GM10266 (cell line): ENCODE measurements around the gene PRELID2.
A peak's percentile ranks its signal among the peaks of the same experiment; 100 is the strongest.

Source experiments
- DNase-seq: peaks from one replicate; pipeline ENCODE4 v3.0.0; 2012; ENCODE audit errors: extremely low spot score
- TF ChIP-seq, protein P1 (sequence below): IDR thresholded peaks from 2 replicates; pipeline ENCODE4 v1.5.1; 2012; ENCODE audit warnings: mild to moderate bottlenecking, low read depth; ENCODE audit not compliant: control insufficient read depth, insufficient read depth; ENCODE audit errors: missing control alignments

Gene PRELID2

DNA sequence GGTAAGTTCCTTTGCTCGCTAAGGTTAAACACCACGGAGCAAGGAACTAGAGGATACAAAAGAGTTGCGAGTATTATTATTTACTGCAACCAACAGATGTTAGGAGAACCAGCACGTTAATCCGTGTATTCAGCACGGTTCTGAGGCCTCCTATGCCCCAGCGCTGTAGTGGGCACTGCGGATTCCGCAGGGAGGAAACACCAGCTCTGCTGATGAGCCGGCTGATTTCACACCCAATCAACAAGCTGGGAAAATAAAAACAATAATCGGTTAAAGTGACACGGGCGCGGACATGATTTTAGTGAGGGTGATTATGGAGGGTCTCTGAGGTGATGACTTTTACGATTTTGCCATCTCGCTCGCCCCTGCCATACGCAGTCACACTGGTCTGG, 702 bp upstream of the PRELID2 start:
- no peak for DNase-seq
- TF ChIP-seq, protein P1, sequence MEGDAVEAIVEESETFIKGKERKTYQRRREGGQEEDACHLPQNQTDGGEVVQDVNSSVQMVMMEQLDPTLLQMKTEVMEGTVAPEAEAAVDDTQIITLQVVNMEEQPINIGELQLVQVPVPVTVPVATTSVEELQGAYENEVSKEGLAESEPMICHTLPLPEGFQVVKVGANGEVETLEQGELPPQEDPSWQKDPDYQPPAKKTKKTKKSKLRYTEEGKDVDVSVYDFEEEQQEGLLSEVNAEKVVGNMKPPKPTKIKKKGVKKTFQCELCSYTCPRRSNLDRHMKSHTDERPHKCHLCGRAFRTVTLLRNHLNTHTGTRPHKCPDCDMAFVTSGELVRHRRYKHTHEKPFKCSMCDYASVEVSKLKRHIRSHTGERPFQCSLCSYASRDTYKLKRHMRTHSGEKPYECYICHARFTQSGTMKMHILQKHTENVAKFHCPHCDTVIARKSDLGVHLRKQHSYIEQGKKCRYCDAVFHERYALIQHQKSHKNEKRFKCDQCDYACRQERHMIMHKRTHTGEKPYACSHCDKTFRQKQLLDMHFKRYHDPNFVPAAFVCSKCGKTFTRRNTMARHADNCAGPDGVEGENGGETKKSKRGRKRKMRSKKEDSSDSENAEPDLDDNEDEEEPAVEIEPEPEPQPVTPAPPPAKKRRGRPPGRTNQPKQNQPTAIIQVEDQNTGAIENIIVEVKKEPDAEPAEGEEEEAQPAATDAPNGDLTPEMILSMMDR, result no peak

DNA sequence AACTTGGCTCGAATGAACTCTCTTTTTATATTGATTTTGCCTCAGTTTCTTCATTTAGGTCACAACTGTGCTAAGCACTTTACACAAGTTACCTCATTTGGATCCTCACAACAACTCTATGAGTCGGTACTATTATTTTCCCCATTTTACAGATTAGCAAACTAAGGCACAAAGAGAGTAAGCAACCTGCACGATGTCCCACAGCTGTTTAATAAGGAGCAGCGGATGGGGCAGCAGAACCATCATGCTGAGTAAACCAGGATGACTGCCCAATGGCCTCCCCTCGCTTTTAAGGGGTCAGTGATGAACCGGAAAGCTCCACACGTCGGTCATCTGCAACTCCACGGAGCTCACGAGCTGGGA, 607 bp downstream of the PRELID2 start:
- TF ChIP-seq, protein P1, result no peak
- DNase-seq, result no peak

DNA sequence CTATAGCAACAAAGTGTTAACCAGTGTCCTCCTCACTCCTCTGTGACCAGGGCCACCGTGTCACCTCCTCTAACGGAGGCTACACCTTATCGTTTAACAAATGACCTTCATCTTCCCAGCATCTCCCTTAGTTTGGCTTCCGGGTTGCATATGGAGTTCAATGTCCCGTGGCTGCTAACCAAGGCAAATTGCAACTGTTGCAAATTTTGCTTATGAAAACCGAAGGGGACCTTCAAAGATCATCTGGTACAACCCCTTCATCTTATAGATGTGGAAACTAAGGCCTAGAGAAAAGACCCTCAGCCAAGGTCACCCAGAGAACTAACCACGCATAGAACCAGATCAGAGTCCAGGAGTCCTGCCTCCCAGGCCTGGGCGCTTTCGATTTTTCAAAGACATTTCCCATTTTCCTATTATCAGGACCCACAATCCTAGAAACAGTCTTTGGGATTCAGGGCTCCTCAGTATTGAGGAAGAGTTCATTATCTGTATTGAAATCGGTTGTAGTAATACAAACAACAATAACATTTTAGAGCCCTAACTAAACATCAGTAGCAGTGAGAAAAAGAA, 1.4 kb downstream of the PRELID2 start:
- DNase-seq, result no peak
- TF ChIP-seq, protein P1, result no peak

DNA sequence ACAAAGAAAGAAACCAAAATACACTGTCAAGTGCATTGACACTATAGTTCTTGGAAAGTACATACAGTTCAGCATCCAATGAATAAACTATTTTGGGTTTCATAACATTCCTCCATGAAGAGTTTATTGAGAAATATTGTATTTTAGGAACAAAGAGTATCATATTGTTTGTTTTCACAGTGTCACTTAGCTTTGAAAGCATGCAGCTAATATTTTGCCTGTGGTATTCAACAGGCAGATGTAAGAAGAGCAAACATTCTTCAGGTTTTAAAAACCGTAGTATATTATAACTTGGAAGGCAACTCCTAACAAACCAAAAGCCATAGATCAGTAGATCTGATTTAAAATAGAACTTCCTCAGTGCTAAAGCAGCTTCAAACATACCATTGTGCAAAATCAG, 4.5 kb downstream of the PRELID2 start:
- TF ChIP-seq, protein P1, result no peak
- DNase-seq, result no peak

DNA sequence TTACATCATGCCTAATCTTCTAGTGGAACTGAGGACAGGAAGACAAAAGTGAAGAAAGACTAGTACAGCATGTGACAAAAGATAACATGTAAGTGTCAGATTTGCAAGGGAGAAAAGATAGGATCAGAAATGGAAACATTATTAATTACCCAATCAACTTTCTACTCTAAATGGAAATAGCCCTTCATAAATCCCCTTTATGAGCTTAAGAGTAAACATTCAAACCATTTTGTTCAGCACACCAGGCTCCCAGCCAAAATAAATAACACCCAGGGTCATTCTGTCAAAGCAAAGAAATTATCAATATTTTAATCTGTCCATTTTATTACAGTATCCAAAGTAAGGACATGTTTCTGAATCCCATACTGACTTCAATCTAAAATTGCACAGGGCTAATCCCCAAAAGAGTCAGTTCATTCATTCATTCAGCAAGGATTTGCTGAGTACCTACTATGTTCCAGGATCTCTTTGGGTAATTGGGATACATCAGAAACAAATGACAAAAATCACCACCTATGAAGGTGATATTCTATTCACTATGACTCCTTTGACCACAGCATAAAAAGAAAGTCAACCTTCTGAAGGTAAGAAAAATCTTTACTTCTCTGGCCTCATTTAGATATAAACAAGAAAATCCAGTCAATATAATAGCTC, 5.3 kb downstream of the PRELID2 start:
- DNase-seq, result no peak
- TF ChIP-seq, protein P1, result no peak

DNA sequence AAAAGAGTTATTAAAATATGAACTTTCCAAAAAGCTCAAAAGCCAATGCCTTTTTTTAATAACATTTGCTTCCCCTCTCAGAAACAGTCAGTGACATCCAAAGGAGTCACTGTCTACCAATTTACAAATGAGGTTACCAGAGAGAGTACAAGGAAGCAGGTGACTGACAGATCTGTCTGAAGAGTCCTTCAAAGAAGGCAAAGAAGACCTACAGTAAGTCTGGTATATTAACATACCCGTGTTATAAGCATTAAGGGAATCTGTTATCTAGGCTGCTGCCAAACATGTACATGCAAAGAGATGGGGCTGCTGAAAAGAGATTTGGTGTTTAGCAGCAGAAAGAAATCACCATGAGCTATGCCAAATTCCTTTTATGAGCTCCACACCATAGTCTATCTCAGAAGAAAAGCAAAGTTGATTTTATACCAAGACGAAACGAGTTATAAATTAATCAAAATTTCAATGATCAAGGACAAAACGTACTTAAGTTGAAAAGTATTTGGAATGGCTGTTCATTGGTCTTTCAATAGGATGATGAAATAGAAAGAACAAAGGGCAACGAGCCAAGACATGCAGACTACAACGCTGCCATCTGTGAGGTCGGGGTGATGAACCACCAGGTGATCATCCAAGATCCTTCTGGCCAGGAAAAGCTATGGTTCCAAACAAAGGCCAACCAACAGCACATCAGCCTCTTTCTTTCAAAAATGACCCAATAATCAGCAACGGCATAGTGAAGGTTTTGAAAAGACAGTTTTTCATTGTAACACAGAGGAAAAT, 8.1 kb downstream of the PRELID2 start:
- DNase-seq, result no peak
- TF ChIP-seq, protein P1, result no peak

DNA sequence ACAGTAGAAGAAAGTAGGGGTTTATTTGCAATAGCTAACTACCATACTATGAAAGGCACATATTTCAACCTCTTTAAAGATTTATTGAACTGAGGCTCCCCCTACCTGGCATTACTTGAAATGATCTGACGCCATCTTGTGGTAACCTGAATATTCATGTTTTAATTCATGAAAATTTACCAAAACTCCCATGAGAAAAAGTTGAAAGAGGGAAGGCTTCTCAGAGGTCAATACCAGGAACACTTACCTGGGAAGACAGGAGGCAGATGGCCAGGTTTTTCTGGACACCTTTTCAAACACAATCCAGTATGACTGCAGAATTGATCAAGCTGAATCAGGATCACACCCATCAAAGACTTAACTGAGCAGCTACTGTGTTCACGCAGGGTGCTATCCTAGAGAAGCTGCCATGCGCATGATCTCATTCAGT, 9.4 kb downstream of the PRELID2 start:
- DNase-seq, result peak; percentile 38
- TF ChIP-seq, protein P1, result peak; percentile 64
